HG03565 (cell line): ENCODE data around the gene PCDH18.

Experiments
- ATAC-seq: cut with Tn5 transposase; IDR thresholded peaks from one replicate; pipeline ENCODE4 v1.9.1; 2021; ENCODE audit warnings: mild to moderate bottlenecking, moderate library complexity; ENCODE audit not compliant: unreplicated experiment

The PCDH18 gene

DNA sequence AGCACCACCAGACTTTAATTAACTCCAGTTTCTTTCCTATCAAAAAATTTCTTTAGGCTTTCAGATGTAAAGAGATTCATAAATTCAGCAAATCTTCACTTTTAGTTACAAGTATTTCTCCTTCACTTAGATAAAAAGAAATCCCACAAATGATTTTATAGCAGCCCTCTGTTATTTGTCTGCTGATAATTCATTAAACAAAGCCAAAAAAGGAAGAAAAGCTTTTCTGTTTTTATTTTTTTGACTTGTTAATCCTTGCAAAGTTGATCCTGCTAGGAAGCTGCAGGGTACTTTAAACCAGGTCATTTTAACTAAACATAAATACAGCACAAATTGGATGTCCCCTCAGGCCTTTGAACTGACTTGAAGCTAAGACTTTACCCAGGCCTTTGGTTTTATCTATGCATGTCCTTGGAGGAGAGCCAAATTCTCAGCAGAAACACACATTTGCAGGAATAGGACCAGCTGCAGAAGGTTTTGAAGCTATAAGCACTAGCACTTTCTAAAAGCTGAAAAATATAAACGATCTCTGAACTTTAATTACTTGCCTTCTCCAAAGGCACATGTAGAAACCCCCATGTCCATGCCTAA is 57.5 kb downstream of the PCDH18 start:
- ATAC-seq = no peak

DNA sequence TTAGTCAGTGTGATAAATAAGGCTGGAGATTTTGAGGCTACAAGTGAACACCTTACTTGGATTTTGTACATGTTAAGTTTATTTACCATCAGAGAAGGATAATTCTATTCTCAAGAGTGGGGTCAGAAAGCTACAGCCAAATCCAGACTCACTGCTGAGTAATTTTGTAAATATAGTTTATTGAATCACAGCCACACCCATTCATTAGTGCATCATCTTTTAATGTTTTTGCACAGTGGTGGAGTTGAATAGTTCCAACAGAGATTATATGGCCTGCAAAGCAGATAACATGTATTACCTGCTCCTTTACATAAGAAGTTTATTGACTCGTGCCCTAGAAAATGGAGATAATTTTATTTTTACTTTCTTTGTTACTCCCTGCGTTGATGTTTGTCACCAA is 60.4 kb downstream of the PCDH18 start:
- ATAC-seq = no peak

DNA sequence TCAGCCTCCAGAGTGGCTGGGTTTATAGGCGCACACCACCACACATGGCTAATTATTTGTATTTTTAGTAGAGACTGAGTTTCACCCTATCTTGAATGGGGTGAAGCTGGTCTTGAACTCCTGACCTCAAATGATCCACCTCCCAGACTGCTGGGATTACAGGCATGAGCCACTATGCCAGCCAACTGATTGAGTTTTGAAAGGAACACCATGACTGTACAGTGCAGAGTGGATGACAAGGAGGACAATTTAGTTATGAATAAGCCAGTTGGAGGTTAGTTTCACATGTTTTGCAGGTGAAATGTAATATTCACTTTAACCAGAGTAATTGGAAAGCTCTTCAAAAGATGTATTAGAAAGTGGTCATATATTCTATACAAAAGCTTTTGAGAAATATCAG is 60.8 kb downstream of the PCDH18 start:
- ATAC-seq = no peak

DNA sequence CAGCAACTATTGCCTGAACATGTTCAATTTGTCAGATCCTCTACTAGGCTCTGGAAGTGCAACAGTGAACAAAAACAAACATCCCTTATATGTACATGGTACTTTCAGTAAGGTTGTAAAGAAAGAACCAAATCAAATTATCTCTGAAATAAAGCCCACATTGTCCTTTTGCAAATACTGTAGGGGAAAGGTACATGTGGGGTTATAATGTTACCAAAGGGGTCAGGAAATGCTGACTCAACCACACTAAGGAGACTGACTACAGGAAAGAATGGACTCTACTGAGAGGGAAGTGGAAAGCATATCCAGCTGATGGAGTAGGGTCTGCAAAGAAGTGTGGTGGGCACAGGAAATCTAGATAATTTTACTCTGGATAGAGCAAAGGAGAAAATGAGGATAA is 61.5 kb downstream of the PCDH18 start:
- no peak for ATAC-seq
